A673 (cell line): Measurements from ENCODE around the gene NMUR1. TPM values are rescaled to one million over a fixed set of nuclear protein-coding genes. Genes with fewer than 3 reads are reported as not detected.

ENCODE experiments used
- BruUV-seq: library from RNA; stranded (reverse); fragments of 400-500 nt; replicated peaks from 2 replicates; lab custom pipeline; 2021; lab: Mats Ljungman, UMichigan
- CTCF ChIA-PET: fragments of 300-600 bp; sonication (Branson Sonifier 250); formaldehyde crosslinking; loops from one replicate; lab custom pipeline; 2022; ENCODE audit warnings: antibody characterized with exemption; lab: Charles Lee
- POLR2A ChIA-PET: fragments of 300-600 bp; sonication (Branson Sonifier 250); formaldehyde crosslinking; loops from one replicate; lab custom pipeline; 2022; ENCODE audit warnings: antibody characterized with exemption; ENCODE audit not compliant: low non-redundant PET; lab: Charles Lee
- DNase-seq: peaks from one replicate; pipeline ENCODE4 v3.0.0-alpha.2; 2015; ENCODE audit warnings: low spot score
- H3K27ac ChIP-seq: fragments of 200-600 bp; sonication (generic); 2 replicates; pipeline ENCODE4 v1.5.1; 2016; ENCODE audit warnings: mixed run types, low read depth, mild to moderate bottlenecking, mixed read lengths, antibody characterized with exemption, low read length; ENCODE audit not compliant: poor library complexity, severe bottlenecking
- H3K27me3 ChIP-seq: fragments of 200-600 bp; sonication (generic); replicated peaks from 2 replicates; pipeline ENCODE4 v1.6.1; 2017; ENCODE audit warnings: mixed run types, low read depth, mild to moderate bottlenecking, mixed read lengths, antibody characterized with exemption, low read length; ENCODE audit not compliant: insufficient read depth, poor library complexity
- H3K36me3 ChIP-seq: fragments of 200-600 bp; sonication (generic); 2 replicates; pipeline ENCODE4 v1.6.1; 2016; ENCODE audit warnings: mixed run types, mild to moderate bottlenecking, mixed read lengths, antibody characterized with exemption, low read length; ENCODE audit not compliant: insufficient read depth, poor library complexity, severe bottlenecking
- H3K4me1 ChIP-seq: fragments of 200-600 bp; sonication (generic); 2 replicates; pipeline ENCODE4 v1.6.1; 2017; ENCODE audit warnings: mixed run types, mild to moderate bottlenecking, mixed read lengths, antibody characterized with exemption, low read length; ENCODE audit not compliant: insufficient read depth, poor library complexity, severe bottlenecking
- H3K4me3 ChIP-seq: fragments of 200-600 bp; sonication (generic); 2 replicates; pipeline ENCODE4 v1.5.1; 2016; ENCODE audit warnings: low read depth, mixed run types, mild to moderate bottlenecking, mixed read lengths, low read length; ENCODE audit not compliant: poor library complexity, severe bottlenecking
- H3K9me3 ChIP-seq: fragments of 200-600 bp; sonication (generic); 2 replicates; pipeline ENCODE4 v1.6.1; 2016; ENCODE audit warnings: mixed run types, low read depth, mild to moderate bottlenecking, mixed read lengths, antibody characterized with exemption, low read length; ENCODE audit not compliant: poor library complexity, severe bottlenecking
- CTCF ChIP-seq: fragments of 300-800, 200-600 bp; sonication (generic); conservative IDR thresholded peaks from 2 replicates; pipeline ENCODE4 v1.5.1; 2017; ENCODE audit warnings: low read depth, mild to moderate bottlenecking, antibody characterized with exemption, low read length, moderate library complexity, mixed read lengths
- EZH2 ChIP-seq: fragments of 200-600 bp; sonication (generic); IDR thresholded peaks from 2 replicates; pipeline ENCODE4 v1.6.1; 2017; ENCODE audit warnings: borderline replicate concordance, low read depth, mild to moderate bottlenecking, mixed read lengths, antibody characterized with exemption, low read length; ENCODE audit not compliant: poor library complexity, severe bottlenecking
- intact Hi-C: fragments of 100-400 bp; cut with micrococcal nuclease; formaldehyde crosslinking; loops from one replicate; pipeline ENCODE4 v1.10.0; 2022; ENCODE audit not compliant: unreplicated experiment
- total RNA-seq: library from RNA; stranded (reverse); gene quantifications from 2 replicates; pipeline ENCODE4 v1.2.3, GENCODE V29; 2021

The NMUR1 gene
- total RNA-seq, 1 experiment from 2014 or later = not detected

- no peak for DNase-seq
- intact Hi-C loops = no loop called here
- H3K27me3 ChIP-seq = peaks cover 5% of the 10 kb centered on the region
- no peaks in the 10 kb centered on the region for H3K36me3 ChIP-seq
- H3K4me3 ChIP-seq = no peak overlapping the region
- TF ChIP-seq CTCF (no peak), EZH2 (no peak)
- H3K4me1 ChIP-seq = no peaks in the 10 kb centered on the region
- H3K27ac ChIP-seq = no peak overlapping the region
- POLR2A ChIA-PET = no interaction called here
- CTCF ChIA-PET = no interaction called here
- BruUV-seq = no TSS peak
- H3K9me3 ChIP-seq = no peaks in the 10 kb centered on the region
Observed at GRCh38 chr2:231527955-231528635, 2.1 kb downstream of the NMUR1 start.

DNA sequence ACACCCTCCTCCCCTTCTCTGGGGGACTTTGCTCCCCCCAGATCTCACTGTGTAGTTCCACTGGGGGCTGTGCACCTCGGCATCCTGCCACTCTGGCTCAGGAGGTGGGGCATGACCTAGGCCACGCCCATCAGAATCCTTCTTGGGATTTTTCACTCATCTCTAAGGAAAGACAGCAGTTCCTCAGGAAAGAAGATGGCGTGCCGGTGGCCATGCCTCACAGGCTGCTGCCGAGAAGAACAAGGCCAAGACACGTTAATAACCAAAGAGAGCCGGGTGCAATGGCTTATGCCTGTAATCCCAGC is 3.2 kb downstream of the NMUR1 start:
- no peaks in the 10 kb centered on the region for H3K9me3 ChIP-seq

GRCh38 chr2:231526341-231527090 is 3.7 kb downstream of the NMUR1 start:
- DNase-seq = no peak
- Histone ChIP-seq H3K9me3 (no peaks in the 10 kb centered on the region), H3K4me1 (no peaks in the 10 kb centered on the region), H3K27me3 (peaks cover 5% of the 10 kb centered on the region), H3K4me3 (no peak overlapping the region), H3K36me3 (no peaks in the 10 kb centered on the region), H3K27ac (no peak overlapping the region)
- TF ChIP-seq EZH2 (no peak), CTCF (no peak)
- intact Hi-C loops = no loop called here
- BruUV-seq = no TSS peak
- POLR2A ChIA-PET = no interaction called here
- CTCF ChIA-PET = interaction anchor here (0.7 to 1.0 kb wide), 2 partner anchors 151 to 989 kb away, joined by 3 read pairs; no protein-coding TSS in a partner anchor

More for the DNA sequence above, 3.2 kb downstream of the NMUR1 start:
- Histone ChIP-seq H3K27ac (no peak overlapping the region), H3K4me3 (no peak overlapping the region), H3K27me3 (peaks cover 5% of the 10 kb centered on the region), H3K4me1 (no peaks in the 10 kb centered on the region), H3K36me3 (no peaks in the 10 kb centered on the region)
- POLR2A ChIA-PET = no interaction called here
- intact Hi-C loops = no loop called here
- no TSS peak for BruUV-seq
- TF ChIP-seq EZH2 (no peak), CTCF (no peak)
- no peak for DNase-seq
- CTCF ChIA-PET = interaction anchor here (1.0 kb wide), 1 partner anchor 150 kb away, joined by 3 read pairs; no protein-coding TSS in a partner anchor
